H1 (cell line): ENCODE results near the gene RRP1B. TPM values are rescaled to one million over a fixed set of nuclear protein-coding genes. Genes with fewer than 3 reads are reported as not detected.

Source experiments
- CTCF ChIA-PET: fragments of 300-600 bp; sonication (Branson Sonifier 250); formaldehyde crosslinking; loops from one replicate; lab custom pipeline; 2021; ENCODE audit not compliant: partially characterized antibody; lab: Charles Lee
- POLR2A ChIA-PET: fragments of 300-600 bp; sonication (Branson Sonifier 250); formaldehyde crosslinking; loops from one replicate; lab custom pipeline; 2021; ENCODE audit warnings: inconsistent platforms; ENCODE audit not compliant: partially characterized antibody; lab: Charles Lee
- DNase-seq, 2 experiments: peaks; one replicate each; pipeline versions ENCODE4 v3.0.0 to v3.0.0-alpha.2; 2010 to 2022; ENCODE audit warnings: low spot score in 2 of 2, low read depth in 1 of 2, mixed read lengths in 1 of 2
- FAIRE-seq: peaks from 2 replicates; lab custom pipeline; 2011; peaks lifted over from hg19 to GRCh38; lab: Jason Lieb, UNC
- H2AFZ ChIP-seq: 2 replicates; pipeline ENCODE4 v1.8.1; 2012; ENCODE audit warnings: low read length, inconsistent platforms
- H2AK5ac ChIP-seq: 2 replicates; pipeline ENCODE4 v1.6.1; 2013; ENCODE audit warnings: low read depth, low read length
- H2BK120ac ChIP-seq: replicated peaks from 2 replicates; pipeline ENCODE3; 2013; ENCODE audit warnings: low read depth, low read length, inconsistent platforms
- H2BK12ac ChIP-seq: 2 replicates; pipeline ENCODE4 v1.6.1; 2013; ENCODE audit warnings: low read depth, low read length
- H2BK15ac ChIP-seq: 2 replicates; pipeline ENCODE4 v1.6.1; 2013; ENCODE audit warnings: low read length
- H2BK20ac ChIP-seq: 2 replicates; pipeline ENCODE4 v1.6.1; 2013; ENCODE audit warnings: low read length
- H2BK5ac ChIP-seq: 2 replicates; pipeline ENCODE4 v1.6.1; 2013; ENCODE audit warnings: low read depth, low read length
- H3K14ac ChIP-seq: 2 replicates; pipeline ENCODE4 v1.6.1; 2013; ENCODE audit warnings: inconsistent platforms; ENCODE audit not compliant: insufficient read length
- H3K18ac ChIP-seq: 2 replicates; pipeline ENCODE4 v1.6.1; 2013; ENCODE audit warnings: low read length; ENCODE audit errors: extremely low read depth
- H3K23ac ChIP-seq: 2 replicates; pipeline ENCODE4 v1.6.1; 2013; ENCODE audit warnings: inconsistent platforms; ENCODE audit not compliant: insufficient read length
- H3K23me2 ChIP-seq: 2 replicates; pipeline ENCODE4 v1.6.1; 2013; ENCODE audit warnings: low read depth, low read length
- H3K27ac ChIP-seq: 2 replicates; pipeline ENCODE4 v1.6.1; 2011; ENCODE audit warnings: low read depth, low read length, inconsistent platforms
- H3K27me3 ChIP-seq, 4 experiments: replicated peaks in 1 of 4; 1 replicate in 1 of 4; 2 replicates in 3 of 4; pipeline versions ENCODE4 v1.6.1 to v1.8.1; 2011 to 2013; ENCODE audit warnings: low read length in 3 of 4, mild to moderate bottlenecking in 3 of 4, inconsistent platforms in 2 of 4, mixed read lengths in 2 of 4, moderate library complexity in 1 of 4; ENCODE audit not compliant: control insufficient read depth in 3 of 4, insufficient read depth in 3 of 4; ENCODE audit errors: extremely low read depth in 1 of 4
- H3K36me3 ChIP-seq, 4 experiments: 2 replicates each; pipeline versions ENCODE4 v1.6.1 to v1.8.1; 2011 to 2013; ENCODE audit warnings: mild to moderate bottlenecking in 4 of 4, low read length in 3 of 4, moderate library complexity in 2 of 4, control low read depth in 1 of 4, inconsistent platforms in 1 of 4; ENCODE audit not compliant: insufficient read depth in 4 of 4, control insufficient read depth in 2 of 4
- H3K4ac ChIP-seq: replicated peaks from 2 replicates; pipeline ENCODE3; 2013; ENCODE audit warnings: low read length, low read depth, mixed read lengths, inconsistent platforms; ENCODE audit not compliant: insufficient read length
- H3K4me1 ChIP-seq, 4 experiments: replicated peaks in 1 of 4; 1 replicate in 1 of 4; 2 replicates in 3 of 4; pipeline versions ENCODE4 v1.6.1 to v1.8.1; 2011 to 2013; ENCODE audit warnings: low read length in 3 of 4, inconsistent platforms in 2 of 4, mixed read lengths in 1 of 4; ENCODE audit not compliant: insufficient read depth in 4 of 4, control insufficient read depth in 3 of 4
- H3K4me2 ChIP-seq, 2 experiments: 2 replicates each; pipeline versions ENCODE4 v1.6.1 to v1.8.1; 2011 to 2013; ENCODE audit warnings: low read depth in 2 of 2, low read length in 2 of 2, control low read depth in 1 of 2, inconsistent platforms in 1 of 2, mild to moderate bottlenecking in 1 of 2; ENCODE audit not compliant: insufficient read depth in 1 of 2
- H3K4me3 ChIP-seq, 4 experiments: fragments of 200-600, 300-600 bp in 1 of 4; sonication (generic), shearing (Covaris generic), sonication (Bioruptor Twin) in 1 of 4; 2 replicates each; pipeline versions ENCODE4 v1.5.1 to v1.8.1; 2011 to 2016; ENCODE audit warnings: low read length in 4 of 4, low read depth in 3 of 4, control low read depth in 2 of 4, inconsistent platforms in 2 of 4, mild to moderate bottlenecking in 2 of 4, mixed read lengths in 1 of 4, moderate library complexity in 1 of 4; ENCODE audit not compliant: insufficient read depth in 2 of 4; ENCODE audit errors: extremely low read depth in 1 of 4
- H3K56ac ChIP-seq: replicated peaks from 2 replicates; pipeline ENCODE3; 2013; ENCODE audit warnings: low read depth, mild to moderate bottlenecking, mixed read lengths, low read length, inconsistent platforms; ENCODE audit not compliant: insufficient read length
- H3K79me1 ChIP-seq: 2 replicates; pipeline ENCODE4 v1.6.1; 2013; ENCODE audit warnings: low read depth, low read length, control low read depth
- H3K79me2 ChIP-seq, 2 experiments: 2 replicates each; pipeline versions ENCODE4 v1.6.1 to v1.8.1; 2012 to 2013; ENCODE audit warnings: low read length in 2 of 2, mild to moderate bottlenecking in 2 of 2, inconsistent platforms in 1 of 2; ENCODE audit not compliant: insufficient read depth in 2 of 2, control insufficient read depth in 1 of 2
- H3K9ac ChIP-seq, 4 experiments: replicated peaks in 1 of 4; 1 replicate in 1 of 4; 2 replicates in 3 of 4; pipeline versions ENCODE4 v1.6.1 to v1.8.1; 2011 to 2013; ENCODE audit warnings: low read depth in 3 of 4, low read length in 3 of 4, control low read depth in 2 of 4, mild to moderate bottlenecking in 2 of 4, moderate library complexity in 2 of 4, inconsistent platforms in 1 of 4; ENCODE audit errors: extremely low read depth in 1 of 4
- H3K9me3 ChIP-seq, 2 experiments: 2 replicates each; pipeline versions ENCODE4 v1.6.1 to v1.8.1; 2012 to 2013; ENCODE audit warnings: mild to moderate bottlenecking in 2 of 2, moderate library complexity in 2 of 2, control low read depth in 1 of 2, inconsistent platforms in 1 of 2, low read depth in 1 of 2, low read length in 1 of 2, mixed read lengths in 1 of 2; ENCODE audit not compliant: insufficient read depth in 2 of 2
- H4K20me1 ChIP-seq, 2 experiments: replicated peaks in 1 of 2; 2 replicates each; pipeline versions ENCODE3 to v1.8.1; 2011 to 2013; ENCODE audit warnings: inconsistent platforms in 2 of 2, low read length in 2 of 2, mild to moderate bottlenecking in 1 of 2; ENCODE audit not compliant: insufficient read depth in 2 of 2, control insufficient read depth in 1 of 2
- H4K5ac ChIP-seq: 2 replicates; pipeline ENCODE4 v1.6.1; 2013; ENCODE audit warnings: low read length, low read depth, mixed read lengths, inconsistent platforms; ENCODE audit not compliant: insufficient read length
- H4K8ac ChIP-seq: 2 replicates; pipeline ENCODE4 v1.8.0; 2013; ENCODE audit warnings: mild to moderate bottlenecking, moderate library complexity, low read length, inconsistent platforms; ENCODE audit not compliant: insufficient read depth; ENCODE audit errors: extremely low read depth
- H4K91ac ChIP-seq: replicated peaks from 2 replicates; pipeline ENCODE3; 2013; ENCODE audit warnings: low read length, mixed read lengths, inconsistent platforms; ENCODE audit not compliant: insufficient read length
- FOSL1 ChIP-seq: IDR thresholded peaks from 2 replicates; pipeline ENCODE4 v1.6.1; 2011; ENCODE audit warnings: mild to moderate bottlenecking, low read depth, low read length, moderate library complexity; ENCODE audit not compliant: insufficient read depth
- RBBP5 ChIP-seq: IDR thresholded peaks from 2 replicates; pipeline ENCODE4 v1.7.1; 2012; ENCODE audit warnings: low read depth, mild to moderate bottlenecking, inconsistent platforms, low read length, moderate library complexity, borderline replicate concordance
- RFX5 ChIP-seq: IDR thresholded peaks from 2 replicates; pipeline ENCODE4 v1.6.1; 2011; ENCODE audit warnings: low read depth, low read length, improper control_type of control experiment, borderline replicate concordance
- SP4 ChIP-seq: IDR thresholded peaks from 2 replicates; pipeline ENCODE4 v1.6.1; 2012; ENCODE audit warnings: low read length, inconsistent platforms
- WGBS, 2 experiments: shearing (Covaris generic) in 1 of 2; methylation state at CpG; one replicate each; pipeline versions ENCODE4 v1.1.6 to v1.1.7; 2013 to 2015; ENCODE audit warnings: low lambda C conversion rate in 2 of 2, mixed read lengths in 2 of 2, inconsistent platforms in 1 of 2, low coverage in 1 of 2, missing lambda C conversion rate in 1 of 2; ENCODE audit not compliant: insufficient replicate concordance in 2 of 2, insufficient coverage in 1 of 2, insufficient read length in 1 of 2; ENCODE audit errors: extremely low coverage in 1 of 2, missing lambda C conversion rate in 1 of 2; 5-methylcytosine and 5-hydroxymethylcytosine counted together
- polyA plus RNA-seq, 7 experiments: library from polyadenylated mRNA; depleted of rRNA in 3 of 7; stranded (reverse) in 5 of 7; unstranded in 2 of 7; fragments of >200 nt in 5 of 7; fragments of 200-250 nt in 2 of 7; gene quantifications; 1 replicate in 5 of 7; 2 replicates in 1 of 7; 4 replicates in 1 of 7; pipeline versions ENCODE4 v1.2.1 to v1.2.3, GENCODE V29; 2011 to 2013; ENCODE audit warnings: missing spikeins in 2 of 7, mixed read lengths in 2 of 7
- total RNA-seq: library from RNA; stranded (reverse); fragmentation: NEBNext Ultra II Directional; extraction: Animal tissue kit (Norgen Biotek cat#: 25700); gene quantifications from 2 replicates; pipeline ENCODE4 v1.2.1, GENCODE V29; 2021
- TF ChIP-seq, protein P1 (sequence below), 3 experiments: IDR thresholded peaks; 1 replicate in 2 of 3; 2 replicates in 1 of 3; pipeline versions ENCODE4 v1.5.1 to v1.6.1; 2011; ENCODE audit warnings: low read length in 3 of 3, mild to moderate bottlenecking in 3 of 3, inconsistent platforms in 2 of 3, low read depth in 1 of 3, moderate library complexity in 1 of 3; ENCODE audit not compliant: insufficient read depth in 1 of 3; ENCODE audit errors: control extremely low read depth in 1 of 3

RRP1B gene
- total and polyA plus RNA-seq, 2 of the 8 experiments (the other 6 are each of a cell fraction or from before 2014, with no cell fraction given) = 25.8 to 97.3 TPM

- H2BK15ac ChIP-seq = no peak overlapping the region
- no peak overlapping the region for H2BK20ac ChIP-seq
- H3K4ac ChIP-seq = no peak overlapping the region
- no peaks in the 10 kb centered on the region; the same call in 1 of the 2 replicates for H3K79me1 ChIP-seq
- no peak overlapping the region for H3K9ac ChIP-seq
- no peak overlapping the region for H3K27ac ChIP-seq
- H2AFZ ChIP-seq = no peak overlapping the region
- H2BK5ac ChIP-seq = no peak overlapping the region
- H2BK120ac ChIP-seq = no peak overlapping the region
- no peak overlapping the region for H3K4me2 ChIP-seq
- H3K18ac ChIP-seq = no peak overlapping the region
- H2BK12ac ChIP-seq = no peak overlapping the region
- no peak overlapping the region for H4K91ac ChIP-seq
- 97% methylated on average over 15 of the region's 15 CpGs; no CpG with 5 or more reads in 1 of the 2 experiments for WGBS, 2 experiments
- H3K36me3 ChIP-seq = peaks cover 18 to 54% (median 29%) of the 10 kb centered on the region in 4 experiments
- H4K5ac ChIP-seq = no peak overlapping the region
- DNase-seq (no peak), FAIRE-seq (no peak)
- no peak overlapping the region for H3K23ac ChIP-seq
- CTCF ChIA-PET = interaction anchor here (1.2 kb wide), 1 partner anchor 53 kb away, joined by 6 read pairs; no protein-coding TSS in a partner anchor
- H3K56ac ChIP-seq = no peak overlapping the region
- no peak overlapping the region for H3K4me3 ChIP-seq
- peaks cover 2 to 5% of the 10 kb centered on the region in 2 experiments for H4K20me1 ChIP-seq
- TF ChIP-seq RFX5 (no peak), FOSL1 (no peak), SP4 (no peak), RBBP5 (no peak)
- TF ChIP-seq, protein P1, sequence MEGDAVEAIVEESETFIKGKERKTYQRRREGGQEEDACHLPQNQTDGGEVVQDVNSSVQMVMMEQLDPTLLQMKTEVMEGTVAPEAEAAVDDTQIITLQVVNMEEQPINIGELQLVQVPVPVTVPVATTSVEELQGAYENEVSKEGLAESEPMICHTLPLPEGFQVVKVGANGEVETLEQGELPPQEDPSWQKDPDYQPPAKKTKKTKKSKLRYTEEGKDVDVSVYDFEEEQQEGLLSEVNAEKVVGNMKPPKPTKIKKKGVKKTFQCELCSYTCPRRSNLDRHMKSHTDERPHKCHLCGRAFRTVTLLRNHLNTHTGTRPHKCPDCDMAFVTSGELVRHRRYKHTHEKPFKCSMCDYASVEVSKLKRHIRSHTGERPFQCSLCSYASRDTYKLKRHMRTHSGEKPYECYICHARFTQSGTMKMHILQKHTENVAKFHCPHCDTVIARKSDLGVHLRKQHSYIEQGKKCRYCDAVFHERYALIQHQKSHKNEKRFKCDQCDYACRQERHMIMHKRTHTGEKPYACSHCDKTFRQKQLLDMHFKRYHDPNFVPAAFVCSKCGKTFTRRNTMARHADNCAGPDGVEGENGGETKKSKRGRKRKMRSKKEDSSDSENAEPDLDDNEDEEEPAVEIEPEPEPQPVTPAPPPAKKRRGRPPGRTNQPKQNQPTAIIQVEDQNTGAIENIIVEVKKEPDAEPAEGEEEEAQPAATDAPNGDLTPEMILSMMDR (IDR thresholded peaks at IDR 0.05; ENCODE audit: control extremely low read depth in 1 of 3, insufficient read depth in 1 of 3, low read depth in 1 of 3, low read length in 3 of 3) = no peak
- no peak overlapping the region for H2AK5ac ChIP-seq
- peaks cover 0 to 47% of the 10 kb centered on the region in 2 experiments; a peak in 2 of 4 replicates for H3K79me2 ChIP-seq
- H3K23me2 ChIP-seq = no peaks in the 10 kb centered on the region
- POLR2A ChIA-PET = interaction anchor here (1.5 to 2.8 kb wide), 3 partner anchors 11 to 17 kb away, joined by 3 to 12 read pairs (median 10); no protein-coding TSS in a partner anchor
- H4K8ac ChIP-seq = no peak overlapping the region
- peaks cover 0 to 4% (median 0%) of the 10 kb centered on the region in 4 experiments; a peak in 2 of 7 replicates for H3K4me1 ChIP-seq
- H3K14ac ChIP-seq = no peak overlapping the region
- H3K9me3 ChIP-seq = no peaks in the 10 kb centered on the region
- H3K27me3 ChIP-seq = no peaks in the 10 kb centered on the region
These were observed 17.0 kb downstream of the RRP1B start for GRCh38 chr21:43676391-43676790.
